Measurements from ENCODE around the gene INPP5F.

The INPP5F gene

GRCh38 chr10:119871881-119872609 is 146.2 kb downstream of the INPP5F start:
- peak overlapping the region; percentile 84 for H3K27ac ChIP-seq
- TF ChIP-seq, protein P1, sequence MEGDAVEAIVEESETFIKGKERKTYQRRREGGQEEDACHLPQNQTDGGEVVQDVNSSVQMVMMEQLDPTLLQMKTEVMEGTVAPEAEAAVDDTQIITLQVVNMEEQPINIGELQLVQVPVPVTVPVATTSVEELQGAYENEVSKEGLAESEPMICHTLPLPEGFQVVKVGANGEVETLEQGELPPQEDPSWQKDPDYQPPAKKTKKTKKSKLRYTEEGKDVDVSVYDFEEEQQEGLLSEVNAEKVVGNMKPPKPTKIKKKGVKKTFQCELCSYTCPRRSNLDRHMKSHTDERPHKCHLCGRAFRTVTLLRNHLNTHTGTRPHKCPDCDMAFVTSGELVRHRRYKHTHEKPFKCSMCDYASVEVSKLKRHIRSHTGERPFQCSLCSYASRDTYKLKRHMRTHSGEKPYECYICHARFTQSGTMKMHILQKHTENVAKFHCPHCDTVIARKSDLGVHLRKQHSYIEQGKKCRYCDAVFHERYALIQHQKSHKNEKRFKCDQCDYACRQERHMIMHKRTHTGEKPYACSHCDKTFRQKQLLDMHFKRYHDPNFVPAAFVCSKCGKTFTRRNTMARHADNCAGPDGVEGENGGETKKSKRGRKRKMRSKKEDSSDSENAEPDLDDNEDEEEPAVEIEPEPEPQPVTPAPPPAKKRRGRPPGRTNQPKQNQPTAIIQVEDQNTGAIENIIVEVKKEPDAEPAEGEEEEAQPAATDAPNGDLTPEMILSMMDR (IDR thresholded peaks at IDR 0.05) = no peak
- no peak for TF ChIP-seq ZFX (IDR thresholded peaks at IDR 0.05; ENCODE audit: borderline replicate concordance)

- TF ChIP-seq ZFX (IDR thresholded peaks at IDR 0.05; ENCODE audit: borderline replicate concordance) = no peak
- TF ChIP-seq, protein P1 (IDR thresholded peaks at IDR 0.05) = no peak
- peak within 1 kb of the TSS; percentile 84 for H3K27ac ChIP-seq
These were observed 146.7 kb downstream of the INPP5F start, which contains the start of gene MCMBP for GRCh38 chr10:119872610-119872859. Gene MCMBP, minus strand, starts transcription at chr10:119872843. Its CDS starts 259 bp downstream, at chr10:119872584.

- H3K27ac ChIP-seq = peak overlapping the region; percentile 84
- TF ChIP-seq, protein P1 (IDR thresholded peaks at IDR 0.05) = 0 out of 2 replicates have a peak, but pooled peaks have one; percentile 4
- TF ChIP-seq ZFX (IDR thresholded peaks at IDR 0.05; ENCODE audit: borderline replicate concordance) = no peak
These were observed 147.2 kb downstream of the INPP5F start for GRCh38 chr10:119872860-119873681.

GRCh38 chr10:119878524-119878923 is 152.7 kb downstream of the INPP5F start:
- H3K27ac ChIP-seq = no peak overlapping the region
- no peak for TF ChIP-seq ZFX (IDR thresholded peaks at IDR 0.05; ENCODE audit: borderline replicate concordance)
- TF ChIP-seq, protein P1 (IDR thresholded peaks at IDR 0.05) = no peak
